ENCODE results near the gene CDC42BPB. TPM values are rescaled to one million over a fixed set of nuclear protein-coding genes. Genes with fewer than 3 reads are reported as not detected.

Gene CDC42BPB
- total and polyA plus RNA-seq, 2 of the 4 experiments (the other 2 are of a cell fraction) = 49.1 to 81.4 TPM

GRCh38 chr14:103064978-103065377, 7.6 kb upstream of the CDC42BPB start:
- Histone ChIP-seq H2BK120ac (ENCODE audit: low read depth, low read length) (no peak overlapping the region), H3K23ac (ENCODE audit: low read depth, low read length) (no peak overlapping the region), H3K56ac (ENCODE audit: extremely low read depth, insufficient read depth, low read length) (no peak overlapping the region), H3K14ac (replicated peaks; ENCODE audit: low read depth, low read length) (no peak overlapping the region), H3K9ac (ENCODE audit: low read depth, low read length) (no peak overlapping the region), H2AK9ac (replicated peaks; ENCODE audit: low read depth, low read length, poor library complexity) (no peak overlapping the region), H3K4me3 (ENCODE audit: insufficient read depth, low read depth, low read length) (no peak overlapping the region), H3K79me1 (ENCODE audit: low read depth in 1 of 2, low read length in 2 of 2) (0 out of 4 replicates have a peak, but pooled peaks cover 0 to 3% of the 10 kb centered on the region in 2 experiments), H3K9me3 (ENCODE audit: control insufficient read depth, insufficient read depth, low read length) (no peaks in the 10 kb centered on the region), H3K4ac (ENCODE audit: low read depth, low read length) (no peak overlapping the region), H4K91ac (ENCODE audit: insufficient read depth, low read depth, low read length) (no peak overlapping the region), H2AFZ (replicated peaks; ENCODE audit: low read length, poor library complexity) (no peak overlapping the region), H3K36me3 (ENCODE audit: control insufficient read depth, insufficient read depth, low read length) (no peaks in the 10 kb centered on the region), H2BK15ac (ENCODE audit: low read depth, low read length) (no peak overlapping the region), H2BK5ac (ENCODE audit: low read depth, low read length, poor library complexity, severe bottlenecking) (no peak overlapping the region), H3K27ac (ENCODE audit: insufficient read depth, low read length) (no peak overlapping the region), H3K9me1 (ENCODE audit: insufficient read depth, low read length) (no peaks in the 10 kb centered on the region), H4K20me1 (ENCODE audit: insufficient read depth, low read length) (peaks cover under 1% of the 10 kb centered on the region; the same call in 1 of the 2 replicates), H2BK20ac (ENCODE audit: low read depth, low read length) (no peak overlapping the region), H3K4me1 (ENCODE audit: control insufficient read depth, insufficient read depth, low read length) (peaks cover 2% of the 10 kb centered on the region; the same call in 1 of the 2 replicates), H3K4me2 (ENCODE audit: low read depth, low read length) (no peak overlapping the region), H4K5ac (ENCODE audit: low read depth, low read length) (no peak overlapping the region), H2AK5ac (ENCODE audit: low read depth, low read length) (no peak overlapping the region), H3K18ac (ENCODE audit: low read depth, low read length) (no peak overlapping the region), H4K8ac (ENCODE audit: low read depth in 2 of 2, low read length in 2 of 2) (no peak overlapping the region), H3K27me3 (ENCODE audit: control insufficient read depth, insufficient read depth, low read length) (no peaks in the 10 kb centered on the region)
- in situ Hi-C loops (cut with MboI; ENCODE audit: low sequenced_read_pairs) (no loop called here), intact Hi-C loops (cut with micrococcal nuclease) (no loop called here), dilution Hi-C loops (cut with HindIII; ENCODE audit: low sequenced_read_pairs, unreplicated experiment) (no loop called here)
- ChIA-PET POLR2A (ENCODE audit: unreplicated experiment) (no interaction called here), CTCF (no interaction called here)
- TF ChIP-seq RFX5 (IDR thresholded peaks at IDR 0.05; ENCODE audit: low read depth, low read length) (no peak), CHD1 (IDR thresholded peaks at IDR 0.05; ENCODE audit: low read depth, low read length) (no peak), SMC3 (IDR thresholded peaks at IDR 0.05; ENCODE audit: low read depth, low read length) (no peak)
- ATAC-seq (ENCODE audit: low read depth) = no peak
- no peak for DNase-seq
- BruUV-seq (replicated peaks) = no TSS peak
- WGBS, 2 experiments (ENCODE audit: extremely low coverage in 2 of 2, insufficient read length in 1 of 2) = 80% methylated on average over 1 of the region's 12 CpGs; no CpG with 5 or more reads in 1 of the 2 experiments
